Left forelimb (tissue), 1 donor: ENCODE measurements around the gene SHROOM2.
"Not testable (repeated sequence)": the region's sequence is repeated elsewhere in the genome, so short reads cannot be mapped to it uniquely, and the experiment has no call there.

ENCODE experiments used
- DNase-seq: peaks from one replicate; pipeline ENCODE4 v3.0.0-alpha.2; 2018; ENCODE audit warnings: low spot score

The SHROOM2 gene

DNA sequence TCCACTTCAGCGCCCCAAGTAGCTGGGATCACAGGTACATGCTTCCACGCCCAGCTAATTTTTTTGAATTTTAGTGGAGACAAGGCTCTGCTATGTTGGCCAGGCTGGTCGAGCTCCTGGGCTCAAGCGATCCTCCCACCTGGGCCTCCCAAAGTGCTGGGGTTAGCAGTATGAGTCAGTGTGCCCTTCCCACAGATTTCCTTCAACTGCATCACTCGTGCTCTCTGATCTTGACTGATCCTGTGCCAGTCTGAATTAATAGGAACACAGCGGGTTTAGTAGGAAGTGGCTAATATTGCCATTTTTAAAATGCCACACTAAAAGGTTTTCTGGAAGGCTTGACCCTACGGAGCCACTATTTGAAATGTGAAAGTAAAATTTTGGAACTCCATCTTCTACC, 4.3 kb upstream of the SHROOM2 start:
- no peak for DNase-seq

DNA sequence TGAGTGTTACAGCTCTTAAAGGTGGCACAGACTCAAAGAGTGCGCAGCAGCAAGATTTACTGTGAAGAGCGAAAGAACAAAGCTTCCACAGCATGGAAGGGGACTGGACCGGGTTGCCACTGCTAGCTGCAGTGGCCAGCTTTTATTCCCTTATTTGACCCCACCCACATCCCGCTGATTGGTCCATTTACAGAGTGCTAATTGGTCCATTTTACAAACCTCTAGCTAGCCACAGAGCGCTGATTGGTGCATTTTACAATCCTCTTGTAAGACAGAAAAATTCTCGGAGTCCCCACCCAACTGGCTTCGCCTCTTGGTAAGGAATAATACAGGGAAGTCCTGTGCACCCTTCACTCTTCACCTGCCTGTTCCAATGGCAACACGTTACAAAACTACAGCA, 1.9 kb upstream of the SHROOM2 start:
- DNase-seq, result no peak

DNA sequence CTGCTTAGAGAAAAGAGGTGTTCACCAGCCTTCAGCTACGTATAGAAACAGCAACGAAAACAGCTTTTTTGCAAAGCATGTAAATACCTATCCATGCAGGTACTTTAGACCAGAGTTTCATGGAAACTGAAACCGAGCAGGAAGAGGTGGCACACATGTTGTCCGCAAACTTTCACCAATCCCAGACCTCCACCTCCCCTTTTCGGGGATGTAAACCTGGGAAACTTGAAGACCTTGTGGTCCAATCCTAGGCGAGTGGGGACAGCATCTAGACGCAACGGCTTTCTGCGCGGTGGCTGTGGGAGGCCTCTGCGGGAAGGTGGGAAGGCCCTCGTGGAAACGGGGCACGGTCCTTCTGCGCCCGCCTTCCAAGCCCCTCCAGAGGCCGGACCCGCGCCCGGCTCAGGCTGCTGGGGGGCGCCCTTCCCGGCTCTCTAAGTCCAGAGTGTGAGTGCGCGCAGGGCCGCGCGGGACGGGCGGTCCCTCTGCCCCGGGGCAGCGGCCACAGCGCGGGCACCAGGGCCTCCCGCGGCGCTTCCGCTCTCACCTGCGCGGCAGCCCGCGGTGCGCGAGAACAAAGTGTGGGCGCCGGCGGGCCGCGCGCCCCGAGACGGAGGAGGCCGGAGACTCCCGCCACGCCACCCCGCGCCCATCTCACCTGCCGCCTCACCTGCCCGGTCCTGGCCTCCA, 830 bp upstream of the SHROOM2 start:
- no peak for DNase-seq

DNA sequence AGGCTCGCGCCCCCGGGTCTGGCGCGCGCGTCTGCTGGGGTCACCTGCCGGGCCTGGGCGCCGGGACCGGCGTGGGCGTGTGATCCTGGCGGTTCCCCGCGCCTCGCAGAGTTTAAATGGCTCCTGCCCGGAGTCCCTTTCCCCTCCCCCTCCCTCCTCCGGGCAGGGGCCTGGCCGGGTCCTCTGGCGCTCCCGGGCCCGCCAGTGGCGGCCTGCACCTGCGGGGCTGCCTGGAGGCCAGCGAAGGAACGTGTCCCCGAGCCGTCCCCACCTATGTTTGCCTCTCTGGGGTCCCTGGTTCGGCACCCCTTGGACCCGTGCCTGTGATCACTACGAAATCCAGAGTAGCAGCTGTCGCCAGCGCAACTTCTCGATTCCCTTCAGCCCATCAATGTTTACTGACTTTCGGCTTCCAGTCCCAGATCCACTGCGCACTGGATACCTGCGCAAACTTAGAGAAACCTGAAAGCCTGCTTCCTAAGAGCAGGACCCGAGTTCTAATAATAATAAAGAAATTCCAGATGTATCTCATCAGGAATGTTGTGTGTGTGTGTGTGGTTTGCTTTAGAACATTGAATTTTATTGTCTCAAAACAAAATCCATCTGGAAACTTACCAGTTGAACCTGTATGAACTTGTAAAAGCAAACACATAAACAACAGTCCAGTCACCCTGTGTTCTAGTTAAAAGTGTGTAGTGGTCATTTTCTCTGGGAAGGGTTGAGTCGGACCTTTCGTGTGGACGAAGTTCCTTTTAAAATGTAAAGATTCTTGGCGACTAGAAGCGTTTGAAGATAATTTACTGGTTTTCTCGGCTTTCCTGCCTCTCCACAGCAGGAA, 788 bp downstream of the SHROOM2 start:
- no peak for DNase-seq

DNA sequence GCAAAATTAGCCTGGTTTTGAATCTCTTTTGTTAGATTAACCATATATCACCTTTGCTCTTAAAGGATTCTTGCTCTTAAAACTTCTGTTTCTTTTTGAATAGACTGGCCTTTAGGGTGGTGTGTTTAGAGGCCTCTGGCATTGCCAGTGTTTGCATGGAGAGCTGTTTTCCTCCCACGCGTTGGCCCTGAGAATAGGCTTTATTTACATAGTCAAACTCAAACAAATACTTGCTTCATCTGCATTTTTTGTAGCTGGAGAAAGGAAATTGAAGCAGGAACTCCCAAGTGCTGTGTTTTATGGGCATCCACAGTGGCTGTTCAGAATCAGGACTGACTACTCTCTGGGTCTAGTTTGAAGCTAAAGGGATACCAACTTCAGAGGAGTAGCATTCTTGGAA, 2.7 kb downstream of the SHROOM2 start:
- DNase-seq, result no peak

DNA sequence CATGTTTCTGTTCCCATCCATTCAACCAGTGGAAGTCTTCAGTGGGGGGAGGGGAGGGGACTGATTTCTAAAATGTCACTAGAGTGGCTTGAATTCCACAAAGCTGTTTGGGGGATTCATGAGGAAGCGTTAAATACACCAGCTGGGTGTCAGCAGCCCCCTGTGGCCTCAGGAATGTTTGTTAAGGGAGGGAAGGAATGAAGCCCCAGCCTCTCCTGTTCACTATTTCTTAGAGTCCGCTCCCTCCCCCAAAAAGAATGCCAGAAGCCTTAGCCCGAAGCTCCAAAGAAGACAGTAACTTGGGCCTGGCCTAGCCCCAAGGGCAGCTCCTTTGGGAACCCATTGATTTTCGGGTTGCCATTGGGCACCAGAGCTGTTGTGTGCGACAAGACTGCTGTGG, 3.3 kb downstream of the SHROOM2 start:
- no peak for DNase-seq

DNA sequence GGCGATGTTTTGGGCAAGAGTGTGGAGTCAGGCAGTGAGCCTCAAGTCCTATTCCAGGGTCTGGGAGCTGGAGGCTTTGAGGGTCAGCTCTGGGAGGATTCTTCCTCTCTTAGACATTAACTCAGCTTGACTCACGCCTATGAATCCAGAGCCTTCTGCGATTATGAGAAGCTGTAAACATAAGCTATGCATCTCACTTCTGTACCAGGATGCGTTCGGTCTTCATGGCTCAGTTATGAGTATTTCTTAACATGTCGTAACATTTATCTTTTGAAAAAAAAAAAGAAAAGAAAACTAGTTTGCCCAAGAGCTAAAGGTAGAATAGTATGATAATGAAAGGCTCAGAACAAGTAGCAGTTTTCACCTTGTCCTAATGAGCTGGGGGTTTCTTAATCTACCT, 4.6 kb downstream of the SHROOM2 start:
- DNase-seq, result no peak

DNA sequence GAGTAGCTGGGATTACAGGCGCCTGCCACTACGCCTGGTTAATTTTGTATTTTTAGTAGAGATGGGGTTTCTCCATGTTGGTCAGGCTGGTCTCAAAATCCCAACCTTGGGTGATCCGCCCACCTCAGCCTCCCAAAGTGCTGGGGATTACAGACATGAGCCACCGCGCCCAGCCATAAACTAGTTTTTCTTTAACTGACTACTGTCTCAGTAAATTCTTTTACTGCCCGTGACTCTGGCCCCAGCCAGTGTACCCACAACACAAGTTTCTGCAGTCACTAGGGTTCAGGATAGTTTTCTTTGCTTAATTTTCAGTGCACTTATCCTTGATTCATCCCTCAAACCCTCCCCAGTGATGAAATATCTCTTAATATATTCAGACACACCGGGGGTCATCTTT, 8.3 kb downstream of the SHROOM2 start:
- DNase-seq, result no peak

DNA sequence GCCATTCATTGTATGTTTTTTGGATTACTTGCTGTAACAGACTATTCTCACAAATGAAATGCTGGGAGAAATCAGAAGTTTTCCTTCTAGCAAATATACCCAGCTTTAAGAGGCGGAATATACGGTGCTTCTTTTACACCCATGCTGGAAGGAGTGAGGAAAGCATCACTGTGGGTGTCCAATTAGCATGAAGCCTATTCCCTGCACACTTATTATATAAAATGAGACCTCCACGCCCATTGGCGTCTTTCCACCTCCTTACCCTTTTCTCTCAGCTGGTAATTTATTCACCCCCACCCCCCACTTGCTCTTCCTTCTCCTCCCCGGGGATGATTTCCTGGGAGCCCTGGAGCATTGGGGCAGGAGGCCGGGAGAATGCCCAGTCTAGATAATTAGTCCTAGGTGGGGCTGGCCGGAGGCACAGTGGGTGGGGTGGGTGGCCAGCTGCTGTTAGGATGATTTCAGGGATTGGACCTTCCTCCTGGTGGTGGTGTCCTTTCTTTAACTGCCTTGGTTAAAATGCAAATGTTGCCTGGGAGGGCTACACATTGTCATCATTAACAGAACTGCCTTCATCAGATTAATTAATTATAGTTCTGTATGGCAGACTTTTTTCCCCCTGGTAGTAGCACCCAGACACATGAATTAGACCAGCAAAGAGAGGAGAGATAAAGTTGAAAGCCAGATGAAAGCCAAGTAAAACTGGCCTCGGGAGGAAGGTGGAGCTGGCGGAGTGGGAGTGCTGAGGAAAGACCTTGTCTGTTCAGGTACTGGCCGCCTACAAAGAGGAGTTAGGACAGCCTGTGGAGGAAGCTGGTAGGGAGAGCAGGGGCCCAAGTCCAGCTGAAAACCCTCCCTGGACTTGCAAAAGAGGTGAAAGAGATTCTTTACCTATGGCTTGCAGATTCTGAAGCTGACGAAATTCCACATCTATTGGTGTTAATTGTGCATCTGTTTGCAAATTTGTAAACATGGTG, 11.4 kb downstream of the SHROOM2 start:
- DNase-seq, result no peak

DNA sequence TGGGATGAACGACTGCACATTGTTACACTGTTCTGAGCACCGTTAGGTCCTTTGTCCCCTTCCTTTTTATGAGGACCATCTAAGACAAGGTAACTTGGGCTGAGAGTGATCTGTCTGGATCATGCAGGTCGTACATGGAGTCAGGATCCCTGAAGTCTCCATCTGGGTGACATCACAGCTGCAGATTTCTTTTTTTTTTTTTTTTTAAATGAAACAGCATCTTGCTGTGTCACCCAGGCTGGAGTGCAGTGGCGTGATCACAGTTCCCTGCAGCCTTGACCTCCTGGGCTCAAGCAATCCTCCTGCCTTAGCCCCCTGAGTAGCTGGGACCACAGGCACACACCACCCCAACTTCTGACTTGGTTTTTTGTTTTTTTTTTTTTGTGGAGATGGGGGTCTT, 16.5 kb downstream of the SHROOM2 start:
- DNase-seq, result no peak

DNA sequence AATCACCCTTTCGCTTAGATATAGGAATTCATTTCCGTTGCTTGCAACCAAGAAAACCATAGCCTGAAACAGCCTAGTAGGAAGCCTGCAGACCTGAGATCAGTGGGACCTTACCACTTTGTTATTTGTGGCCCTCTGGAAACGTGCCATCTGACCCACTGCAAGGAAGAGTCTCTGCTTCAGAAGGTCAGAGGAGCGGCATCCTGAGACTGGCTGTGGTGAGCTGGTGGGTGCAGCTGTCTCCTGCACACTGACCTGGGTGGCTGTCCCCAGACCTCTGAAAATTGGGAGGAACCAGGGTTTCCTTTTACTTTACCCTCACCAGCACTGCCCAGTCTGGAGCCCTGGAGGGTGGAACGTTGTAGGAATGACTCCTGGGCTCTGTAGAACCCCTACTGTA, 18.2 kb downstream of the SHROOM2 start:
- no peak for DNase-seq

DNA sequence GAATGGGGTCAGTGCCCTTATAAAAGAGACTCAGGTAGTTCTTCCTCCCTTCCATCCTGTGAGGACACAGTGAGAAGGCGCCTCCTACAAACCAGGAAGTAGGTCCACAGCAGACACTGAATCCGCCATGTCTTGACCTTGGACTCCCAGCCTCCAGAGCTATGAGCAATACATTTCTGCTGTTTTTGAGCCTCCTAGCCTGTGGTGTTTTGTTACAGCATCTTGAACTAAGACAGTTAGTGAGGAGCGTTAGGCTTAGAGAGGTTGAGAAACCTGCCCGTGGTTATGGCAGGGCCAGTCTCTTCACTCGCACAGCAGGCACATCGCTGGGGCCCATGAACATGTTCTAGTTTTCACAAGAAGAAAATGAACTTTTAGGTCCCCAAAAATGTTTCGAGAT, 19.7 kb downstream of the SHROOM2 start:
- no peak for DNase-seq

DNA sequence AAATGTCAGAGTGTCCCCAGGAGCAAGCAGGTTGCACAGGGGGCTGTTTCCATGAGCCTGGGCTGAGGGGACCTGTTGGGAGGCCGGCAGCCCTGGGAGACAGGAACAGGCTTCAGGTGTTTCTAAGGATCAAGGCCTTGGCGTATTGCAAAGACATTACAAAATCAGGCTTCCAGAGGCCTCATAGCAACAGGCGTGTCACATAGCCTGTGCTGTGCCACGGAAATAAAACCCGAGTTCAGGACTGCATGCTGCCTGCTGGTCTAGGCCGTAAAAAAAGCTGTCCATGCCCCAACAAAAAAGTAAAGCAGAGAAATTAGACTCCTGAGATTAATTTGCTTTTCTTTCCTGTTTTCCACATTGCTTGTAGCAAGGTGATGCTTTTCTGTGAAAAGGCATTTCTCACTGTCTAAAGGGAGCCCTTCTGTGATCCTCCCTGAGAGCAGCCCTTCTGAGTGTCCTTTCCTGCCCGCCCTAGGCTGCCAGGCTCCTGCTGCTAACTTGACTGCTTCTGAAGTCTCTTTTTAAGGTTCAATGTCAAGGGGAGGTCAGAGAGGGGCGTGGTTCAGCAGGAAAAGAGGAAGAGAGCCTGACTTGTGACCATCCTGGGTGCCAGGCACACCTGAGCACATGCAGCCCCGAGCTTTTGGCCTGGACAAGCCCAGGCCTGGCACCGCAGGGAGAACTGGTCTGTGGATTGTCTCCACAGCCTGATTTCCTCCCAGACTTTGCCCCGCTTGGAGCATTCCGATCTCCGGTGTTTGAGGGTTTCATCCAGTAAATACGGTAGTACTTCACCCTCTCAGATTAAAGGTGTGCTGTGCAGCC, 21.3 kb downstream of the SHROOM2 start:
- DNase-seq, result no peak

DNA sequence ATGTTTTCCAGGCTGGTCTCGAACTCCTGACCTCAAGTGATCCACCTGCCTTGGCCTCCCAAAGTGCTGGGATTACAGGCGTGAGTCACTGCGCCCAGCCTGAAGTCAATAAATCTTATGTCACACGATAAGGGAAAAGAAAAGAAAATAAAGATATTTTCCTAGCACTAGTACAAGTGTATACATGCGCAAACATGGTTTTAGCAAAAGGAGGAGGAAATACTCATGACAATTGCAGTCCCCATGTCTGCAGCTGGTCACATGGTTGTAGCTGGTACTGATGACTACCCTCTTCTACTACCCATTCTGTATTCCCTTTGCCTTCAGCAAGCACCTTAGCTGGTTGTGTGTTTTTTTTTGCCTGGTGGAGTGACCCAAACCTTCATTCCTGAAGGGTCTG, 23.6 kb downstream of the SHROOM2 start:
- not testable (repeated sequence) for DNase-seq

DNA sequence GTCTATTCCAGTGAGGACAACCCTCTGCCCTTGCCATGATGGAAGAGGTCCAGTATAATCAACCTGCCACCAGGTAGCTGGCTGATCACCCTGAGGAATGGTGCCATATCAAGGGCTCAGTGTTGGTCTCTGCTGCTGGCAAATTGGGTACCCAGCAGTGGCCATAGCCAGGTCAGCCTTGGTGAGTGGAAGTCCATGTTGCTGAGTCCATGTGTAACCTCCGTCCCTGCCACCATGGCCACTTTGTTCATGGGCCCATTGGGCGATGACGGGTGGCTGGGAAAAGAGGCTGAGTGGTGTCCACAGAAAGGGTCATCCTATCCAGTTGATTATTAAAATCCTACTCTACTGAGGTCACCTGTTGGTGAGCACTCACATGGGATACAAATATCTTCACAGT, 24.9 kb downstream of the SHROOM2 start:
- not testable (repeated sequence) for DNase-seq

DNA sequence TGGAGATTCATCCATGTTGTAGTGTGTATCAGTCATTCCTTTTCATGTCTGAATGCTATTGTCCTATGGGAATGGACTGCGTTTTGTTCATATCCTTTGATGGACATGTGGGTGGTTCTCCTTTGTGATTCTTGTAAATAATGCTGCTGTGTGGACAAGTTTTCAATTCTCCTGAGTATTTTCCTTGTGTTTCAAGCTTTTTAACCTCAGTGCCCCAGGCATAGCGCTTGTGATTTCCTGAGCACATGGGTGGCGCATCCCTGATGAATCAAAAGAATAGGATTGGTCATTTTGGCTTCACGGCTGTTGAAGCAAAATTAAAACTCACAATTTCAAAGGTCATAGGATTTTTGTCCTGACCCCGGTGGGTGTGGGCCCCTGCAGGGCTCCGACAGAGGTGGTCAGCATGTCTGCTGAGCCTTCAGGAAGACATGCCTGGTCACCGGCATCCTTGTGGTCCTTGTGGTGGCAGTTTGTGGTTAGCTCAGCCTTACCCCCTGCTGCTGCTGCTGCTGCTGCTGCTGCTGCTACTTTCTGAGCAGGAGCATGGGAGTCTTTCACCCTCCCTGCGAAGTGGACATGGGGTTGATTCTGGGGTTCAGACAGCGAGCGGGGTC, 30.0 kb downstream of the SHROOM2 start:
- no peak for DNase-seq

DNA sequence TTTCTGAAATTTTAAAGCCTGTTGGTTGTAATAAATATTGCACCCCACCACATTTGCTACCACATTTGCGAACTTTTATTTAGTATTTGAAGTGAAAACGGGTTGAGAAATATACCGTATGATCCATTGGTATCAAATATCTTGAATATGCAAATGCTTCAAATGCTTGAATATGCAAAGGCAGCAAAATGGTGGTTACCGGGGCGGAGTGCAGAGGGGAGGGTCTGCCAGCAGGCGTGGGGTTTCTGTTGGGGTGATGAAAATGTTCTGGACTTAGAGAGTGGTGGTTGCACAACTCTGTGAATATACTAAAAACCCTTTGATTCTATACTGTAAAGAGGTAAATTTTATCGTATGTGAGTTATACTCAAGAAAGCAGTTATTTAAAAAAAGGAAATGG, 35.3 kb downstream of the SHROOM2 start:
- no peak for DNase-seq

DNA sequence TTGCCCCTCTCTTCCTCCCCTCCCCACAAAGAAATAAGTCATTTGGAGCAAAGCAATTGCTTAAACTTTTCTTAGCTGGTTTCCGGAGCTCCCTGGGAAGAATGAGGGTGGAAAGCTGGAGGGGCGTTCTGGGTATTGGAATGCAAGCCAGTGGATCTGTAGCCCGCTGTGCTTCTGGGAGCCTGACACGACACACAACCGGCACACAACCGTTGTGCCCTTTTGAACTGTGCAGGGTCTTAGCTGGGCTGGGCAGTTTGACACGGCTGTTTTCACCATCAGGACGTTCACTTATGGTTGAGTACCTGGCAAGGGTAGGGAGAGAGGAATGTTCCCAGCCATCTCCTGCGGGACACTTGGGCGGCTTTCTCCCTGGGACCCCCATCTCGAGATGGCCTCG, 38.3 kb downstream of the SHROOM2 start:
- no peak for DNase-seq

DNA sequence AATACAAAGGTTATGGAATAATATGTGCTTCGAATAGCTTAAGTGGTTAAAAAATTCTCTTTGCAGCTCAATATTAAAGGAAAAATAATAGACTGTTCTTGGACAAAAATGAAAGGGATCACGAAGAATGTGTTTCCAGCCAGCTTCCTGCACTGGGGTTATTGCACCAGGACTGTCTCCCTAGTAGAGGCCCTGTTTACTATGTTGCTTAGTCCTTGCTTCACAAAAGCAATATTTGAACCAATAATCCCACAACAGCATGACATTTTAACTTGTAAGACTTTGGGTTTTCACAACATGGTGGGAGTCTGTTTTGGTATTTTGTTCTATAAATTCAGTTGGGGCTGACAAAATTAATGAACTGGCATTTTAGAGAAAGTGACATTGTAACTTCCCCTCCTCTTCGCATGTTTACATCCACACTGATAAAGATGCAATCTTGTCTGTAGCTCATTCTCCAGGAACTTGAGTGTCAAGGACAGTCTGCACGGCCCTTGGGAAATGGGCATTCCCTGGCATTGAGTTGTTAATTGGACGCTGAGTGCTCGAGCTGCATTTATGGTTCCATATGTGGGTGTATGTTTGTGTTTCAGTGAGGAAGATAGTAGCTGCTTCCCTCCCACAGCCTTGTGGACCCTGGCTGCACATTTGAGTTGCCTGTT, 39.0 kb downstream of the SHROOM2 start:
- no peak for DNase-seq

DNA sequence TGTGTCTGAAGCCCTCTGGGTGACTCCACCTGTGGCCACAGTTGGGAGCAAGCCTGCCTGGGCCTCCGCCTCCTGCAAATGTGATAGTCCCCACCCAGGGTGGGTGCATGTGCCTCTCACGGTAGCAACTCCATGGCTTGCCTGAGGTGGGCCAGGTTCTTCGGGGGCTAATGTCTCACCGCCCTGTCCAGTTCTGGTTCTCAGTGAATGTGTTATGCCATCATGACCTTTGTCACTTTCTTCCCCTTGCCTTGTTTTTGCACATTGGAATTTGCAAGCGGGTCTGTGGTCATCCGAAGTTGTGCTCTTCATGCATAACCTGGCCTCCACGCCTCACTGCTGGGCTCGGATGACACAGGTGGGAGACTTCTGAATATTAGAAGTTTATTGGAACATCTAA, 39.7 kb downstream of the SHROOM2 start:
- no peak for DNase-seq
